ENCODE results near the gene EMX1.

DNA sequence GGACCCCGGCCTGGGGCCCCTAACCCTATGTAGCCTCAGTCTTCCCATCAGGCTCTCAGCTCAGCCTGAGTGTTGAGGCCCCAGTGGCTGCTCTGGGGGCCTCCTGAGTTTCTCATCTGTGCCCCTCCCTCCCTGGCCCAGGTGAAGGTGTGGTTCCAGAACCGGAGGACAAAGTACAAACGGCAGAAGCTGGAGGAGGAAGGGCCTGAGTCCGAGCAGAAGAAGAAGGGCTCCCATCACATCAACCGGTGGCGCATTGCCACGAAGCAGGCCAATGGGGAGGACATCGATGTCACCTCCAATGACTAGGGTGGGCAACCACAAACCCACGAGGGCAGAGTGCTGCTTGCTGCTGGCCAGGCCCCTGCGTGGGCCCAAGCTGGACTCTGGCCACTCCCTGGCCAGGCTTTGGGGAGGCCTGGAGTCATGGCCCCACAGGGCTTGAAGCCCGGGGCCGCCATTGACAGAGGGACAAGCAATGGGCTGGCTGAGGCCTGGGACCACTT is 16.4 kb downstream of the EMX1 start:
- TF ChIP-seq, protein P1, sequence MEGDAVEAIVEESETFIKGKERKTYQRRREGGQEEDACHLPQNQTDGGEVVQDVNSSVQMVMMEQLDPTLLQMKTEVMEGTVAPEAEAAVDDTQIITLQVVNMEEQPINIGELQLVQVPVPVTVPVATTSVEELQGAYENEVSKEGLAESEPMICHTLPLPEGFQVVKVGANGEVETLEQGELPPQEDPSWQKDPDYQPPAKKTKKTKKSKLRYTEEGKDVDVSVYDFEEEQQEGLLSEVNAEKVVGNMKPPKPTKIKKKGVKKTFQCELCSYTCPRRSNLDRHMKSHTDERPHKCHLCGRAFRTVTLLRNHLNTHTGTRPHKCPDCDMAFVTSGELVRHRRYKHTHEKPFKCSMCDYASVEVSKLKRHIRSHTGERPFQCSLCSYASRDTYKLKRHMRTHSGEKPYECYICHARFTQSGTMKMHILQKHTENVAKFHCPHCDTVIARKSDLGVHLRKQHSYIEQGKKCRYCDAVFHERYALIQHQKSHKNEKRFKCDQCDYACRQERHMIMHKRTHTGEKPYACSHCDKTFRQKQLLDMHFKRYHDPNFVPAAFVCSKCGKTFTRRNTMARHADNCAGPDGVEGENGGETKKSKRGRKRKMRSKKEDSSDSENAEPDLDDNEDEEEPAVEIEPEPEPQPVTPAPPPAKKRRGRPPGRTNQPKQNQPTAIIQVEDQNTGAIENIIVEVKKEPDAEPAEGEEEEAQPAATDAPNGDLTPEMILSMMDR (IDR thresholded peaks at IDR 0.05): no peak
- no peak for TF ChIP-seq EP300 (IDR thresholded peaks at IDR 0.05)

Measured in ovary (tissue), 3 donors.